Ectodermal cell (in vitro differentiated cells): Measurements from ENCODE around the gene TVP23C. TPM values are rescaled to one million over a fixed set of nuclear protein-coding genes. Genes with fewer than 3 reads are reported as not detected.
"Not testable (repeated sequence)": the region's sequence is repeated elsewhere in the genome, so short reads cannot be mapped to it uniquely, and the experiment has no call there.

ENCODE experiments used
- H3K27ac ChIP-seq: 2 replicates; pipeline ENCODE4 v1.7.0; 2013; ENCODE audit warnings: mild to moderate bottlenecking, low read depth, low read length; ENCODE audit not compliant: insufficient read depth, poor library complexity, severe bottlenecking
- H3K27me3 ChIP-seq: 2 replicates; pipeline ENCODE4 v1.7.0; 2013; ENCODE audit warnings: mild to moderate bottlenecking, low read length; ENCODE audit not compliant: insufficient read depth, control insufficient read depth, poor library complexity, severe bottlenecking
- H3K36me3 ChIP-seq: one replicate; pipeline ENCODE4 v1.7.0; 2013; ENCODE audit warnings: low read length; ENCODE audit not compliant: control insufficient read depth, insufficient read depth
- H3K4me1 ChIP-seq: one replicate; pipeline ENCODE4 v1.7.0; 2013; ENCODE audit warnings: low read length; ENCODE audit not compliant: control insufficient read depth, insufficient read depth
- H3K4me3 ChIP-seq: 2 replicates; pipeline ENCODE4 v1.7.0; 2013; ENCODE audit warnings: low read depth, low read length, control low read depth; ENCODE audit not compliant: insufficient read depth
- H3K9me3 ChIP-seq: 2 replicates; pipeline ENCODE4 v1.7.0; 2013; ENCODE audit warnings: mild to moderate bottlenecking, low read length, moderate library complexity; ENCODE audit not compliant: control insufficient read depth
- WGBS, 2 experiments: methylation state at CpG; one replicate each; pipeline ENCODE4 v1.1.7; 2013; ENCODE audit warnings: missing lambda C conversion rate in 2 of 2; 5-methylcytosine and 5-hydroxymethylcytosine counted together
- polyA plus RNA-seq, 4 experiments: library from polyadenylated mRNA; stranded (reverse); fragments of 50-300 nt; gene quantifications; one replicate each; pipeline ENCODE4 v1.2.3, GENCODE V29; 2013

TVP23C gene
- 15.7 TPM for polyA plus RNA-seq (2013, experiment 1 of 4)
- 21.3 TPM for polyA plus RNA-seq (2013, experiment 2 of 4)
- polyA plus RNA-seq (2013, experiment 3 of 4): 11.1 TPM
- polyA plus RNA-seq (2013, experiment 4 of 4): 10.0 TPM

DNA sequence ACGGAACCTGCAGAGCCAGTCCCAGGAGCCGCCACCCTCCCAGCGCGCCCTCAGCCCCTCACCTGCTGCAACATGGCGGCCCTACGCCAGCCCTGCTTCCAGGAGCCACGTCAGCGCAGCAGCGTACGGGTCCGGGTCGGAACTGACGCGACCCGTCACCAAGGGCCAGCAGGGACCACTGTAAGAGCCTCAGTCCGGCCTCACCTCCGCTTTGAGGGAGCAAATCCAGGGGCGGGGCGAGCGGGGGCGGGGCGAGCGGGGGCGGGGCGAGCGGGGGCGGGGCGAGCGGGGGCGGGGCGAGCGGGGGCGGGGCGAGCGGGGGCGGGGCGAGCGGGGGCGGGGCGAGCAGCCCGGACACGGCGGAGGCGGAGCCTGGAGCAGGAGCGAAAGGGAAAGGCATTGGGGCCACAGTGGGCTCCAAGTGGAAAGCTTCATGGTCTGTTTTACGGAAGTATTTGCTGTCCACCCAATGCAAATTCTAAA is at the start of gene TVP23C:
Gene TVP23C (minus strand): TSS at position 109 of the 483 bp plus-strand sequence. CDS start 35 bp downstream, at position 74.
- Histone ChIP-seq H3K4me3 (peak within 1 kb of the TSS; percentile 64), H3K27ac (peak within 1 kb of the TSS; percentile 60)
- H3K27me3 ChIP-seq, H3K4me1 ChIP-seq, H3K36me3 ChIP-seq, H3K9me3 ChIP-seq: not testable (repeated sequence)
- WGBS, 2 experiments: 0% methylated on average over 41 to 46 of the region's 46 CpGs

DNA sequence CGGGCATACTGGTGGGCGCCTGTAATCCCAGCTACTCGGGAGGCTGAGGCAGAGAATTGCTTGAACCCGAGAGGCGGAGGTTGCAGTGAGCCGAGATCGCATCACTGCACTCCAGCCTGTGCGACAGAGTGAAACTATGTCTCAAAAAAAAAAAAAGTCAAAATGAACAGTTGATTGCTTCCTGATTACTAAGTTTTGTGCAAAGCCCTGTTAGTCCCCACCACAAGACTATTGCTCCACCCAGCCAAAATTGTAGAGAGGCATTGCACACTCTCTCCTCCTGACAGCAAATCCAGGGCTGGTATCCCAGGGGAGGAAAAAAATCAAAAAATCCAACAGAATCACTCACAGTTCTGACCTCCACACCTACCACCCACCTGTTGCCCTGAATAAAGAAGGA is 29.7 kb upstream of the TVP23C start:
- WGBS, 2 experiments: 94 to 99% methylated on average over 8 of the region's 8 CpGs
- H3K4me3 ChIP-seq, H3K27ac ChIP-seq, H3K36me3 ChIP-seq, H3K27me3 ChIP-seq, H3K4me1 ChIP-seq, H3K9me3 ChIP-seq: not testable (repeated sequence)

DNA sequence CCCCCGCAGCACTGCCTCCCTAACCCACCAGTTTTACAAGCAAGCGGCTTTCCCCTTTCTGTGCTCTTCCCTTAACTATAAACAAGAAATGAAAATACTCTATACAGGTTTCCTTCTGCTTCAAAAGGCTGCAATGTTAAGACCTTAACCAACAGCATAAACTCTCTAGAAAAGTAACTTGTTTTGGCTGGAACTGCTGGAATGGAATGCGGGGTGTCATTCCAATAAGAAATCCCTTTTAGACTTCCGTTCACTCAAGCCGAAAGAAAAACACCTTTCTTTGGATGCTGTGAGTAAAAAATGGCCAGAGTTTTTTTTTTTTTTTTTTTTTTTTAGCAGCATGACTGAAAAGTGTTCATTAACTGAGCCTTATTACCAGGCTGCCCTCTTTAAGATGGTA is 28.7 kb upstream of the TVP23C start:
- H3K9me3 ChIP-seq, H3K4me3 ChIP-seq, H3K27me3 ChIP-seq, H3K27ac ChIP-seq, H3K4me1 ChIP-seq, H3K36me3 ChIP-seq: not testable (repeated sequence)
- WGBS, 2 experiments: 87 to 95% methylated on average over 5 of the region's 5 CpGs

DNA sequence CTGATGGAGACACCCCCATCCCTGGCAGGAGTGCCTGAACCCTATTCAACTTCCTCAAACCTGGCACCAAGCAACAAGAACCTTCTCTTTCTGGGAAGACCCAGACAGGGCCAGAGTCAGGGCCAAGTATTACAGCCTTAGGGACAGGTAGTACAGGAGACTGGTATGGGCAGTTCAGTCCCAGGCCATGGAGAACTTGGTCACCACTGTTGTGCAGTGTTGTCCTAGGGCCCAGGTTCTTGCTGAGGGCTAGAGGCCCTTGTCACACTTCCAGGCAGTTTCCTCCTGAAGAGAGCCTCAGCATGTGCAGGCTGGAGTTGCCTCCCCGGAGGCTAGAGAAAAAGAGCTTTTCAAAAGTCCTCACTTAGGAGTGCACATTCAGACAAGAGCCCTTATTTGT is 27.6 kb upstream of the TVP23C start:
- not testable (repeated sequence) for H3K27ac ChIP-seq, H3K27me3 ChIP-seq, H3K36me3 ChIP-seq, H3K4me1 ChIP-seq, H3K4me3 ChIP-seq, H3K9me3 ChIP-seq
- 92 to 100% methylated on average over 1 of the region's 1 CpG for WGBS, 2 experiments

DNA sequence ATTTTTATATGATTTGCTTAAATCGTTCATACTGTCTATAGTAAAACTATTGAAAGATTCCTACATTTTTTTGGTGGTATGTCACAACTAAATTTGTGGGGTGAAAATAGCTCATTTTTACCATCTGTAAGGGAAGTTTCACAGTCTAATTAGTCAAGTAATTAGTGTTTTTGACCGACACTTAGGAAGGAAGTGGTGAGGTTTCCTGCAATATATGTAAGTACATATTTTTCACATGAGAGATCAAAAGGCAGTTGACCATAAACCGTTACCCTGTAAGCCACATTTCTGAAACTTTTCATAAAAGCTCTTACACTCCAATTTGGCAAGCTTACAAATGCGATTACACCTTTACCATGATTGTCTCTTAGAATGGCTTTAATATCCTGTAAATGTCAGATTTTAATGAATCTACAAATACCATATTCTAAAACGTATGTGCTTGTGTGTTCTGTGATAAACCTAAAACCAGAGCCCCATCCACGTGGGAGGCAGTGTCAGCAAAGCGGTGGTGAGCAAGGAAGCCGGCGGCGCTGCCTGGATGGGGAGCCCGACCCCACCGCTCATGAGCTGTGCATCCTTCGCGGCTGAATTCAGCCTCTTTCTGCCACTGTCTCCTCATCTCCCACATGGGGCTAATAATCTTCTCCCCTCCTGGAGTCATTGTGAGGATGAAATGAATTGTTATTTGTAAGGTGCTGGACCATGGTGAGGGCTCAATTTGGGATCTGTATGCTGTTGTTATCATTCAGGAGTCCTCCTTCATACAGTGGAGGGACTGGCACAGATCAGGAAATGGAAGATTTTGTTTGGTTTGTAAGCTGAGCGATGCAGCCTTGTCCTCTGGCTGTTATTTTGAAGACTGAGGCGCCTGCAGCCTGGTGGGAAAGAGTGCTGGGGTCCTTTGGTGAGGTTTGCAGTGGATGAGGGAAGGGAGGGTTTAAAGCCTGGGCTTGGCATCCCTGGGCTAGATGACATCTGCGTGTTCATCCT is 26.6 kb upstream of the TVP23C start:
- not testable (repeated sequence) for H3K4me1 ChIP-seq, H3K9me3 ChIP-seq, H3K27me3 ChIP-seq, H3K27ac ChIP-seq, H3K4me3 ChIP-seq, H3K36me3 ChIP-seq
- 90 to 92% methylated on average over 9 to 10 of the region's 17 CpGs for WGBS, 2 experiments

DNA sequence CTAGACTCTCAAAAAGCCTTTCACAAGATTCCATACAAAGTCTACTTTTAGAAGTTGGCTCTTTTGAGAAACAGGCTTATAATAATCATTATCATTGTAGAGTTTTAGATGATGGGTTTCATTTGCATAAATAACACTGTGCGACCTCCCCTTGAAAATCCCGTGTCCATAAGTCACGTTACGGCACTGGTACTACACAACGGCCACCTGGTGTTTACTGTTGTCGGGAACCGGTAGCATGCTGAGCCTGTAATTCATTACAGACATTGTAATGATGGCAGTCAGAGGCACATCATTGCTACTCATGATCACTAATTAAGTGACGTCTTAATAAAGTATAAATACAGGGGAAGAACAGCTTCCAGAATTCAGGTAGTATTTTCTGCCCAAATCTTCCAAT is 24.7 kb upstream of the TVP23C start:
- not testable (repeated sequence) for H3K4me3 ChIP-seq, H3K36me3 ChIP-seq, H3K9me3 ChIP-seq, H3K27ac ChIP-seq, H3K4me1 ChIP-seq, H3K27me3 ChIP-seq
- WGBS, 2 experiments: 85 to 89% methylated on average over 8 of the region's 8 CpGs

DNA sequence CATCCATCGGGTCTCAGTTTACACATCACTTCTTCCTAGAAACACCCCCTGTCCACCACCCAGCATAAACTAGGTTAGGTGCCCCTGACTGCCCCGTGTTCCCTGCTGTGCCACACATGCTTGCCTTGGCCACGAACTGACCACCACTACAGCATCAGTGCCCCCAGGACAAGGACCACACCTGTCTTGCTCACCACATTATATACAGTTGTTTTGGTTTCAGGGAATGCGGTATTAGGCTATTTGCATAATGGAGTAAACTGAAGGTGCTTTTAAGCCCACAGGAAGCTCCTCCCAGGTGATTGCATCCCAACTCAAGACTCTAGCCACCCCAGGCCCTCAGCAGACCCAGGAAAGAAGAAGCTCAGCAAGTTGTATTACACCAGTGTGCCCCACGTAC is 20.0 kb upstream of the TVP23C start:
- WGBS, 2 experiments: 82 to 92% methylated on average over 1 to 2 of the region's 5 CpGs

DNA sequence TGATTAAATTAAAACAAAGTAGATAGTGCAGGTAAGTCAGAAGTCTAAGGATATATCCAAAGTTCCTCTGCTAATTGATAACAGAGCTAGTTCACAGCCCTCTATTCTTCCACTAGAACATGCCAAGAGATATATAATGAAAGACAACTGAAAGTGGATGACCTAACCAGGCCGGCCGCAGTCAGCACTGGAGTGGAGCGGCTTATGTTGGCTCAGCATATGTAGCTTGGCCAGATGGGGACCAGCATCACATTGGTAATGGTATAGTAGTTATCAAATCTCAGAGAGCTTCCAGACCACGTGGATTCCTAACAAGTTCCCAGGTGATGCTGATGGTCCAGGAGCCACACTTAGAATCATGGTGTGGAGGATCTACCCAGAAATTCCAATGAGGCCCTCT is 18.2 kb upstream of the TVP23C start:
- not testable (repeated sequence) for H3K27me3 ChIP-seq, H3K27ac ChIP-seq, H3K9me3 ChIP-seq, H3K4me1 ChIP-seq, H3K4me3 ChIP-seq, H3K36me3 ChIP-seq
- WGBS, 2 experiments: 94 to 100% methylated on average over 3 of the region's 4 CpGs

More for the DNA sequence above, 20.0 kb upstream of the TVP23C start:
- not testable (repeated sequence) for H3K4me1 ChIP-seq, H3K27ac ChIP-seq, H3K36me3 ChIP-seq, H3K4me3 ChIP-seq, H3K27me3 ChIP-seq, H3K9me3 ChIP-seq

DNA sequence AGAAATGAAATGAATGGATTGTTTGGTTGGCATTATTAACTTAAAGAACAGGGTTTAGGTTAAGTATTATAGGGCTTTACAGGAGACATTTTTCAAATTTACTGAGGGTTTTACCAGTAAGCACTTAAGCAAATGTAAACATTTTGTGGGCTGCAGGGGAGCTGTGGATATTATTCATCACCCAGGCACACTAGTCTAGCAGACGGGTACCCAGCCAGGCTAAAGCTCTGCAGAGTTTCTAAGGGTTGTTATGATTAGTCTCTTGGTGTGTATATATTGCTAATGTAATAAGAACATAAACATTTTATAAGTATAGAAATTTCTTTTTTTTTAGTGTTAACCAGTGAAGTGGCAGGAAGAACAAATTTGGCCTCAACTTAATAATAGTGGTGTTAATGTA is 13.6 kb upstream of the TVP23C start:
- H3K27ac ChIP-seq: not testable (repeated sequence)

DNA sequence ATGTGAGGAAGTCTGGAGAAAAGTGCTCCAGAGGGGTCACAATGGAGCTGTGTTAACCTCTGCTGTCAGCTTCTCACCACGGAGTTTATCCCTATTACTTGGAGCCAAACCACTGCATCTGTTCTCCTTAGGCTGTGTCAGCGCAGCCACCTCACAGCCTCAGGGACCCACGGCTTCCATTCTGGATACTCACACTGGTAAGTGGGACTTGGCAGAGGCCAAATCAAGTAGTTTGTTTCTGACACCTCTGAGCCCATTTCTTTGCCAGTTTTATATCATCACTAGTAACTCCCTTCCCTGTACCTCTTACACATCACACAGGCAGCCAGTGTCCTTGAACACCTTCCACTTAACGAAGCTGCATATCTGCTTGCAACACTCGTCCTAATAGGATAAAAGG is 11.4 kb upstream of the TVP23C start:
- H3K4me1 ChIP-seq, H3K27ac ChIP-seq, H3K4me3 ChIP-seq, H3K36me3 ChIP-seq, H3K9me3 ChIP-seq, H3K27me3 ChIP-seq: not testable (repeated sequence)
- 89 to 100% methylated on average over 2 of the region's 5 CpGs for WGBS, 2 experiments

More for the DNA sequence above, 13.6 kb upstream of the TVP23C start:
- WGBS, 2 experiments: no CpG with 5 or more reads among the region's 1 CpG
- H3K27me3 ChIP-seq, H3K36me3 ChIP-seq, H3K4me3 ChIP-seq, H3K4me1 ChIP-seq, H3K9me3 ChIP-seq: not testable (repeated sequence)
